K562 (cell line): ENCODE measurements around the gene RTBDN. TPM values are rescaled to one million over a fixed set of nuclear protein-coding genes. Genes with fewer than 3 reads are reported as not detected.

Source experiments
- CBFA2T2 ChIP-seq: fragments of 450-650 bp; conservative IDR thresholded peaks from 2 replicates; pipeline ENCODE4 v1.6.1; 2017; ENCODE audit warnings: mild to moderate bottlenecking
- CBX2 ChIP-seq: fragments of 200-600 bp; sonication (generic); IDR thresholded peaks from one replicate; pipeline ENCODE4 v1.6.1; 2012; ENCODE audit warnings: mild to moderate bottlenecking, low read length, inconsistent platforms; ENCODE audit not compliant: insufficient read depth, poor library complexity, severe bottlenecking
- CREBBP ChIP-seq: IDR thresholded peaks from one replicate; pipeline ENCODE4 v1.6.1; 2012; ENCODE audit warnings: low read depth, mild to moderate bottlenecking, control low read depth, inconsistent platforms, low read length
- CREM ChIP-seq: IDR thresholded peaks from 2 replicates; pipeline ENCODE4 v1.6.1; 2014; ENCODE audit warnings: antibody characterized with exemption, low read depth
- EHMT2 ChIP-seq: fragments of 450-650 bp; IDR thresholded peaks from 2 replicates; pipeline ENCODE4 v1.6.1; 2018; ENCODE audit warnings: antibody characterized with exemption
- ETV5 ChIP-seq: sonication (generic); formaldehyde crosslinking; IDR thresholded peaks from 2 replicates; pipeline ENCODE4 v1.4.0; 2020; ENCODE audit warnings: low read depth, mild to moderate bottlenecking, missing genetic modification reagents
- HMG20B ChIP-seq: fragments of 250-450 bp; sonication (Bioruptor Pico); IDR thresholded peaks from 2 replicates; pipeline ENCODE4 v1.5.0; 2021; ENCODE audit warnings: mild to moderate bottlenecking
- KAT8 ChIP-seq: fragments of 450-650 bp; IDR thresholded peaks from 2 replicates; pipeline ENCODE4 v1.6.1; 2016; ENCODE audit warnings: low read depth, mild to moderate bottlenecking
- KDM2B ChIP-seq: fragments of 250-450 bp; sonication (Bioruptor Pico); IDR thresholded peaks from 2 replicates; pipeline ENCODE4 v1.8.0; 2021; ENCODE audit warnings: mild to moderate bottlenecking, moderate library complexity
- LARP7 ChIP-seq: fragments of 450-650 bp; IDR thresholded peaks from 2 replicates; pipeline ENCODE4 v1.6.1; 2016
- MAFF ChIP-seq: IDR thresholded peaks from 2 replicates; pipeline ENCODE4 v1.6.1; 2012; ENCODE audit warnings: low read length, improper control_type of control experiment
- MCM5 ChIP-seq: fragments of 450-650 bp; IDR thresholded peaks from 2 replicates; pipeline ENCODE4 v1.6.1; 2016; ENCODE audit warnings: low read depth
- MTA3 ChIP-seq: fragments of 450-650 bp; formaldehyde crosslinking; IDR thresholded peaks from 2 replicates; pipeline ENCODE4 v1.6.1; 2017; ENCODE audit warnings: mild to moderate bottlenecking, borderline replicate concordance
- NFIC ChIP-seq: fragments of 450-650 bp; IDR thresholded peaks from 2 replicates; pipeline ENCODE4 v1.6.1; 2017; ENCODE audit warnings: mild to moderate bottlenecking, inconsistent platforms
- PCBP2 ChIP-seq: fragments of 200-400 bp; formaldehyde crosslinking; IDR thresholded peaks from 2 replicates; pipeline ENCODE4 v1.6.1; 2018; ENCODE audit warnings: low read length, low read depth, mild to moderate bottlenecking, moderate library complexity; ENCODE audit not compliant: poor library complexity, severe bottlenecking
- SIN3B ChIP-seq: fragments of 450-650 bp; IDR thresholded peaks from 2 replicates; pipeline ENCODE4 v1.6.1; 2017; ENCODE audit warnings: low read depth, mild to moderate bottlenecking, moderate library complexity
- TEAD1 ChIP-seq, 2 experiments: fragments of 450-650 bp in 1 of 2; sonication (generic) in 1 of 2; formaldehyde crosslinking; IDR thresholded peaks; 2 replicates each; pipeline versions ENCODE4 v1.4.0 to v1.8.0; 2020 to 2022; ENCODE audit warnings: mild to moderate bottlenecking in 2 of 2, missing genetic modification reagents in 1 of 2
- ZNF239 ChIP-seq: fragments of 250-450 bp; sonication (Bioruptor Pico); IDR thresholded peaks from 2 replicates; pipeline ENCODE4 v1.4.0; 2020; ENCODE audit warnings: mild to moderate bottlenecking
- ZNF408 ChIP-seq: fragments of 250-450 bp; sonication (Bioruptor Pico); IDR thresholded peaks from 2 replicates; pipeline ENCODE4 v1.4.0; 2020; ENCODE audit warnings: low read depth, mild to moderate bottlenecking, moderate library complexity
- ZNF444 ChIP-seq: fragments of 250-450 bp; sonication (Bioruptor Pico); IDR thresholded peaks from 2 replicates; pipeline ENCODE4 v1.4.0; 2020; ENCODE audit warnings: mild to moderate bottlenecking, moderate library complexity
- ZNF511 ChIP-seq: sonication (generic); formaldehyde crosslinking; IDR thresholded peaks from 2 replicates; pipeline ENCODE4 v1.8.0; 2022; ENCODE audit warnings: mild to moderate bottlenecking, missing genetic modification reagents
- ZNF780A ChIP-seq: fragments of 250-450 bp; sonication (Bioruptor Pico); IDR thresholded peaks from 2 replicates; pipeline ENCODE4 v1.5.0; 2021; ENCODE audit warnings: mild to moderate bottlenecking
- polyA plus RNA-seq, 8 experiments: library from polyadenylated mRNA; depleted of rRNA in 4 of 8; stranded (reverse) in 5 of 8; unstranded in 3 of 8; fragments of >200 nt; fragmentation: Nextera tagmentation in 2 of 8; fragmentation: Illumina TruSeq in 1 of 8; extraction: Ambion mirVana in 2 of 8; extraction: Trizol in 1 of 8; gene quantifications; 2 replicates each; pipeline versions ENCODE4 v1.2.1 to v1.2.3, GENCODE V29; 2011 to 2014; ENCODE audit warnings: inconsistent platforms in 1 of 8, missing spikeins in 1 of 8
- total RNA-seq, 7 experiments: library from RNA; depleted of rRNA in 6 of 7; stranded (reverse); fragments of >200 nt in 6 of 7; fragmentation: Illumina TruSeq in 2 of 7; extraction: Trizol in 2 of 7; gene quantifications; 2 replicates each; pipeline versions ENCODE4 v1.2.1 to v1.2.3, GENCODE V29; 2011 to 2021; ENCODE audit warnings: low replicate concordance in 1 of 7
- TF ChIP-seq, protein P1 (sequence below): sonication (generic); formaldehyde crosslinking; IDR thresholded peaks from 2 replicates; pipeline ENCODE4 v1.8.1; 2023; ENCODE audit warnings: mild to moderate bottlenecking, missing genetic modification reagents
- TF ChIP-seq, protein P2 (sequence below): sonication (generic); formaldehyde crosslinking; IDR thresholded peaks from 2 replicates; pipeline ENCODE4 v1.8.1; 2023; ENCODE audit warnings: mild to moderate bottlenecking, missing genetic modification reagents
- TF ChIP-seq, protein P3 (sequence below): IDR thresholded peaks from 2 replicates; pipeline ENCODE4 v1.6.1; 2016; ENCODE audit warnings: missing genetic modification characterization, missing compliant biosample characterization

The RTBDN gene
- total and polyA plus RNA-seq, 9 of the 15 experiments (the other 6 are each of a cell fraction or from before 2014, with no cell fraction given): 0.20 to 2.3 (median 0.72) TPM; not detected in 1

- peak; percentile 23; the same call in 1 of the 2 replicates for TF ChIP-seq CBFA2T2
- TF ChIP-seq, protein P1, sequence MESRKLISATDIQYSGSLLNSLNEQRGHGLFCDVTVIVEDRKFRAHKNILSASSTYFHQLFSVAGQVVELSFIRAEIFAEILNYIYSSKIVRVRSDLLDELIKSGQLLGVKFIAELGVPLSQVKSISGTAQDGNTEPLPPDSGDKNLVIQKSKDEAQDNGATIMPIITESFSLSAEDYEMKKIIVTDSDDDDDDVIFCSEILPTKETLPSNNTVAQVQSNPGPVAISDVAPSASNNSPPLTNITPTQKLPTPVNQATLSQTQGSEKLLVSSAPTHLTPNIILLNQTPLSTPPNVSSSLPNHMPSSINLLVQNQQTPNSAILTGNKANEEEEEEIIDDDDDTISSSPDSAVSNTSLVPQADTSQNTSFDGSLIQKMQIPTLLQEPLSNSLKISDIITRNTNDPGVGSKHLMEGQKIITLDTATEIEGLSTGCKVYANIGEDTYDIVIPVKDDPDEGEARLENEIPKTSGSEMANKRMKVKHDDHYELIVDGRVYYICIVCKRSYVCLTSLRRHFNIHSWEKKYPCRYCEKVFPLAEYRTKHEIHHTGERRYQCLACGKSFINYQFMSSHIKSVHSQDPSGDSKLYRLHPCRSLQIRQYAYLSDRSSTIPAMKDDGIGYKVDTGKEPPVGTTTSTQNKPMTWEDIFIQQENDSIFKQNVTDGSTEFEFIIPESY: no peak
- no peak for TF ChIP-seq KAT8
- TF ChIP-seq MTA3: peak; percentile 58; the same call in 1 of the 2 replicates
- TF ChIP-seq, protein P2, sequence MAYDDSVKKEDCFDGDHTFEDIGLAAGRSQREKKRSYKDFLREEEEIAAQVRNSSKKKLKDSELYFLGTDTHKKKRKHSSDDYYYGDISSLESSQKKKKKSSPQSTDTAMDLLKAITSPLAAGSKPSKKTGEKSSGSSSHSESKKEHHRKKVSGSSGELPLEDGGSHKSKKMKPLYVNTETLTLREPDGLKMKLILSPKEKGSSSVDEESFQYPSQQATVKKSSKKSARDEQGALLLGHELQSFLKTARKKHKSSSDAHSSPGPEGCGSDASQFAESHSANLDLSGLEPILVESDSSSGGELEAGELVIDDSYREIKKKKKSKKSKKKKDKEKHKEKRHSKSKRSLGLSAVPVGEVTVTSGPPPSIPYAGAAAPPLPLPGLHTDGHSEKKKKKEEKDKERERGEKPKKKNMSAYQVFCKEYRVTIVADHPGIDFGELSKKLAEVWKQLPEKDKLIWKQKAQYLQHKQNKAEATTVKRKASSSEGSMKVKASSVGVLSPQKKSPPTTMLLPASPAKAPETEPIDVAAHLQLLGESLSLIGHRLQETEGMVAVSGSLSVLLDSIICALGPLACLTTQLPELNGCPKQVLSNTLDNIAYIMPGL (CRISPR knock-in tag): no peak
- 0 out of 4 replicates have a peak, but pooled peaks of 1 of the 2 experiments have one; percentile 30 for TF ChIP-seq TEAD1 (CRISPR knock-in tag; IDR thresholded peaks at IDR 0.05)
- TF ChIP-seq CREM: no peak; the same call in 1 of the 2 replicates
- no peak for TF ChIP-seq CBX2
- no peak for TF ChIP-seq CREBBP
- peak; percentile 63; the same call in 1 of the 2 replicates for TF ChIP-seq ZNF511 (CRISPR knock-in tag)
- no peak for TF ChIP-seq MAFF
- TF ChIP-seq EHMT2: no peak
- TF ChIP-seq KDM2B (CRISPR knock-in tag): no peak
- TF ChIP-seq LARP7: no peak
- no peak for TF ChIP-seq ZNF444 (CRISPR knock-in tag)
- TF ChIP-seq SIN3B: no peak
- TF ChIP-seq MCM5: no peak
- no peak for TF ChIP-seq ZNF408 (CRISPR knock-in tag)
- no peak for TF ChIP-seq ZNF780A (CRISPR knock-in tag)
- peak; percentile 90 for TF ChIP-seq NFIC
- TF ChIP-seq ETV5: no peak
- no peak for TF ChIP-seq PCBP2
- TF ChIP-seq HMG20B (CRISPR knock-in tag): no peak
- TF ChIP-seq ZNF239 (CRISPR knock-in tag): no peak
- TF ChIP-seq, protein P3, sequence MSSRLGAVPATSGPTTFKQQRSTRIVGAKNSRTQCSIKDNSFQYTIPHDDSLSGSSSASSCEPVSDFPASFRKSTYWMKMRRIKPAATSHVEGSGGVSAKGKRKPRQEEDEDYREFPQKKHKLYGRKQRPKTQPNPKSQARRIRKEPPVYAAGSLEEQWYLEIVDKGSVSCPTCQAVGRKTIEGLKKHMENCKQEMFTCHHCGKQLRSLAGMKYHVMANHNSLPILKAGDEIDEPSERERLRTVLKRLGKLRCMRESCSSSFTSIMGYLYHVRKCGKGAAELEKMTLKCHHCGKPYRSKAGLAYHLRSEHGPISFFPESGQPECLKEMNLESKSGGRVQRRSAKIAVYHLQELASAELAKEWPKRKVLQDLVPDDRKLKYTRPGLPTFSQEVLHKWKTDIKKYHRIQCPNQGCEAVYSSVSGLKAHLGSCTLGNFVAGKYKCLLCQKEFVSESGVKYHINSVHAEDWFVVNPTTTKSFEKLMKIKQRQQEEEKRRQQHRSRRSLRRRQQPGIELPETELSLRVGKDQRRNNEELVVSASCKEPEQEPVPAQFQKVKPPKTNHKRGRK: no peak
Measured at GRCh38 chr19:12779162-12779993, 55.0 kb downstream of the RTBDN start (continued).
